M059J (cell line): ENCODE results near the gene CHMP1B. TPM values are rescaled to one million over a fixed set of nuclear protein-coding genes. Genes with fewer than 3 reads are reported as not detected.
"Not testable (repeated sequence)": the region's sequence is repeated elsewhere in the genome, so short reads cannot be mapped to it uniquely, and the experiment has no call there.

ENCODE experiments used
- DNase-seq: peaks from one replicate; pipeline ENCODE4 v3.0.0-alpha.2; 2012; ENCODE audit warnings: low read depth
- total RNA-seq: library from RNA; depleted of rRNA; stranded (reverse); fragments of >200 nt; shearing (Covaris generic); gene quantifications from 2 replicates; pipeline ENCODE4 v1.2.3, GENCODE V29; 2014

CHMP1B gene
- total RNA-seq, 1 experiment from 2014 or later = 50.2 TPM

DNA sequence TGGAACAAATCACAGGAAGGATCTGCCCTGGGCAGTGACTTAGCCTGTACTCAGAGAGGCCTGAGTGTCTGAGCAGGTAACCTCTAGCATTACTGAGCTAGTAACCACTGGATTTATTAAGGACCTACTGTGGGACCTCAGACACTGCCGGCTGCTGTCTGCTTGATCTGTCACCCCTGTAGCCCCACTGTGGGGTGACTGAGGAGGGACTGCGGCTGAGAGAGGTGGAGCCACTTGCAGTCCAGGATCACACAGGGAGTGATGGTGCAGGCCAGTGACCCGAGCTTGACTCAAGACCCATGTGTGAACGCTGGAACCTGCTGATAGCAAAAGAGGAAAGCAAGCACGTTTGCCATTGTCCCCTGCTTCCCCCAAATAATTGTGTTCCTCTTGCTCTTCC lies 15.6 kb downstream of the CHMP1B start:
- no peak for DNase-seq

DNA sequence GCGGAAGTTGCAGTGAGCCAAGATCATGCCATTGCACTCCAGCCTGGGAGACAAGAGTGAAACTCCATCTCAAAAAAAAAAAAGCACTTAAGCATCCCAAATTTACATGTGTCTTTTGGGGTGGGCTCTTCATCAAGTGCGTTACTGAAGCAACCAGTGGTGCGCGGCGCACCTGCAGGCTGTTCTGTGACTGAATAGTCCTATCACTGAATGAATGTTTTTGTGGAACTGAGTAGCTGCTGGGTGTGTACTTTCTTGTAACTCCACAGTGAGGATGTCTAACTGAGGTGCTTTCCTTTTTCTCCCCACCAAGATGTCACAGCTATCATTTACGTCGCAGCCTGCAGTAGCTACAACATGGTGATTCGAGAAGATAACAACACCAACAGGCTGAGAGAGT lies 17.0 kb downstream of the CHMP1B start:
- DNase-seq = no peak

DNA sequence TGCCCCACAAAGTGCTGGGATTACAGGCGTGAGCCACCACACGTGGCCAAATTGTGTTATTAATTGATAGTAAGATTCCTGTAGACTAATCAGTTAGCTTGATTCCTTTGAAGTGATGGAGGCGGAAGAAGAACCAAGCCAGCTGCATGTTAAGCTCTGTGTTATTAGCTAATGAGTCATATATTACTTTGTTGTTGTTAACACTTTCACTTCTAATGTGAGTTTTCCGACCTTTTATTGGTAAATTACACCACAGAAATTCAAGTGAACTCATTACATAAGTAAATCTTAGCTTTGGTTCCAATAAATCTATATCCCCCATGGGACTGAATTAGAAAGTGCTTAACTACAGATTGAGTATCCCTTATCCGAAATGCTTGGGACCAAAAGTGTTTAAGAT lies 20.3 kb downstream of the CHMP1B start:
- DNase-seq = no peak

DNA sequence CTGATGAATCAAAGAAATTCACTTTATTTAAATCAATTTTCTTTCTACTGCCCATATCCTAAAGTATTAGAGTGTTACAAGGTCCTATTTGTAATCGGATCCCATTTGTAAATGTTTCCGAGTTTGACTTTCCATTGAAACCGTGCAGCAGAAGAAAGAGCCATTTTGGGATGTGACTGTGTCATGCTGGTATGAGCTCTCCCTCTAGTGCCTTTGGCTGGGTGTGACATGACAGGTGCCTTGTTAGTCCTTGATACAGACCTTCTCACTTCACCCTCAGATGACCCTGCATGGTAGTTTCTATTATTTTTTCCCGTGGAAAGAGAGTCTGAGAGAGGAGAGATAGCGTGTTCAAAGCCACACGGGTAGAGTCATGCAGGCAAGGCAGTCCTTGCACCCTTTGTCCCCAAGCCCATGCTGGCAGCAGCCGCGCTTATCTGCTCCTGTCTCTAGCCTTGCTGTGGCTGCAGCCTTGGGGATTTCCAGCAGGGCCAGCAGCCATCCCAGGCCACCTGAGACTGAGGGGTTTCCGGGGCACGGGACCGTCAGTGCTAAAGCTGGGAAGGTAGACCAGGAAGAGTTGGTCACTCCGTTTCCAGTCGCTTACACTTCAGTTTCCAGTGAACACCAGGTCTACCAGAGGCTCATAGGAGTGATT lies 21.4 kb downstream of the CHMP1B start:
- peak; percentile 68 for DNase-seq

GRCh38 chr18:11873670-11874340 lies 22.6 kb downstream of the CHMP1B start:
- no peak for DNase-seq

DNA sequence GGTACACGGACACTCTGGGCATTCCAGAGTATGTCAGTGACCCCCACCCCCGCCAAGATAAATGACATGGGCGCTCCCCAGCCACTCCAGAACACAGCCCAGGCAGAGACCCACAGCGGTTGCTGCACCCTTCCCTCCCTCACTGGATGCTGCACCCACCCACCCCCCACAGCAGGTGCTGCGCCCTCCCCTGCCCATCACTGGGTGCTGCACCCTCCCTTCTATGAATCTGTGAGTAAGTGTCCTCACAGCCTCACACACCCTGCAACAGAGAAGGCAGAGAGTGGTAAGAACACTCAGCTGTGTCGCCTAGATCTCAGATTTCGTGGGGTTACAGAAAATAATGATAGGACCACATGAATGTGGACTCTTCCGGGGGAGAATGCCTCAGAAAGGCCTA lies 23.5 kb downstream of the CHMP1B start:
- DNase-seq = no peak

DNA sequence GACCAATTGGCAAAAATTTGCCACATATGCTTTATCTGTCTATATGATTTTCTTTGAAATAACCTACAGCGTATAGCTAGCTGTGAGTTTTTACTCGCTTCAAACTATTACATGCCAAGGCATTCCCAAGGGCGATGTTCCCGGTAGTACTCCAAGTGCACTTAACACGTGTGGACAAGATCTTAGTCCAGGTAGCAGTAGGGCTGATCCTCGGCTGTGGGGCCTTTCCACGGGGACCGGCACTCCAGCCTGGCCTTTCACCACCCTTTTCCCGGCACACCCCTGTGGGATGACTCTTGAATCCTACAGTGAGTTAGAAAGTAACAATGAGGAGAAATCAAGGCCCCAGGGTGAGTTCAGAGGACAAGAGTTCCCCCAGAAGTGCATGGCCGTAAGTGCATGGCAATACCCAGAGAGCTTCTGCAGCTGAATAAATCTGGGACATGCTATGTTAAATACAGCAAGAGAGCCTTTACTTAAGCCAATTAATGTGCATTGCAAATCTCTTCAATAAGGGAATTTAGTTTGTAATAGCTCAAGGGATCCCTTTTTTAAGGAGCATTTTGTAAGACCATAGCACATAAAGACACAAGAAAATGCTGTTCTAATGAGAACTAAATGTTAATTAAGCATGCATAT lies 26.4 kb downstream of the CHMP1B start:
- DNase-seq = no peak

- DNase-seq = no peak
Observed at GRCh38 chr18:11880586-11881304, 29.5 kb downstream of the CHMP1B start.

DNA sequence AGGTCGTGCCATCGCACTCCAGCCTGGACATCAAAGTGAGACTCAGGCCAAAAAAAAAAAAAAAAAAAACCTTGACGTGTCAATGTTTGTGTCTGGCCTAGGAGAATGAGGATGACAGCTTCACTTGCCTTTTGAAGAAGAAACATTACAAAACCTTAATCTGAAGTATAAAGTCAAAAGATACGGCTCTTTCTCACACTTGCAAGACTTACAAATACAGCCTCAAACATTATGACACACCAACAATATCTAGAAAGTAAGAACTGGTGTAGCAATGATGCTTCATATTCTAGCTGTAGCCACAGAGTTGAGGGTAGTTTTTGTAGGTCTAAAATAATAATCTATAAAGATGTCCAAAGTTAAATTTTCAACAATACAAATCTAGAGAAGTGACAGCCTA lies 31.4 kb downstream of the CHMP1B start:
- DNase-seq = no peak

DNA sequence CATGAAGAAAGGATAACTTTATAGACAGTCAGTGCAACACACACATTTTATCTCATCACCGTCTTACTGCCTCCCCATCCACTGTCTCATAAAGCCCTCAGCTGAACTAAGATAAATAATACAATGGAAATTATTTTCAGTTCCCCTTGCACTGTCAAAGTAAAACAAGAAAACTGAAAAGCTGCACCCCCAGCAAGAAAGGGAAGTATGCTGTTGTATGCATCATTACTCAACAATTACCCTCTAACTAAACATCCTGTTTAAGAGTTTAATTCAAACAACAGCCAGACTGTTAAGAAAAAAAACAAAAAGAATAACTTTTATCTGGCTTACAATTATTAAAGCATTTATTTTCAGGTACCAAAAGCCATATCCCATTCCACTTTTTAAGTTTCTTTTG lies 31.9 kb downstream of the CHMP1B start:
- DNase-seq = no peak

DNA sequence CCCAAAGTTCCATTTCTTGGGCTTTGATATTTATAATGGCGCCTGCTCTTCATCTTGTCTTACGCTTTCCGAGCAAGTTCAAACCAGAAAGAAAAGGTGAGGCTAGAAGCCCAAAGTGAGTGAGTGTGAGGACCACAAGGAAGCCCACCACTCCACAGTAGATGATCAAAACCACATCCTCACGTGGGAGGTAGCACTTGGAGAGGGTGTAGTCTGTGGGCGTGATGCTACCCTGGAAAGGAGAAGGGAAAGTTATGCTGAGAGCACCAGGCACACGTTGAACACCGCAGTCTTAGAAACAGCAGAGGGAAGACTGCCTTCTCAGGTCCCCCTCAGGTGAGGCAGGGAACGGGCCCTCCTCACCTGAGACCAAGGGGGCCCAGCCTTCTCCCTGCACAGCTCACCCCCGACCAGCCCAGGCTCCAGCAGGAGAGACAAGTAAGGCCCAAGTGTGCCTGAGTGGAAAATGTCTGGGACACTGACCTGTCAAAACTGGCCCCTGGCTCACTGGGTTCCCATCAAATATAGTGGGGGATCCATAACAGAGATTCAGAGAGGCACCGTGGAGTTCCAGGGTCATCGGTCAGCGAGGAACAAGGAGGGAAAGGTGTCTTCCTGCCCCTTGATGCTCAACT lies 33.3 kb downstream of the CHMP1B start:
- DNase-seq = no peak

GRCh38 chr18:11885278-11885947 lies 34.2 kb downstream of the CHMP1B start:
- no peak for DNase-seq

- no peak for DNase-seq
Observed at GRCh38 chr18:11886577-11887110, 35.4 kb downstream of the CHMP1B start.

- peak; percentile 62 for DNase-seq
Observed at GRCh38 chr18:11887328-11888128, 36.3 kb downstream of the CHMP1B start.

GRCh38 chr18:11888726-11889125 lies 37.5 kb downstream of the CHMP1B start:
- no peak for DNase-seq

GRCh38 chr18:11889284-11889683 lies 38.1 kb downstream of the CHMP1B start:
- no peak for DNase-seq

- no peak for DNase-seq
Observed at GRCh38 chr18:11891737-11892136, 40.5 kb downstream of the CHMP1B start.

GRCh38 chr18:11892438-11892837 lies 41.2 kb downstream of the CHMP1B start:
- not testable (repeated sequence) for DNase-seq

DNA sequence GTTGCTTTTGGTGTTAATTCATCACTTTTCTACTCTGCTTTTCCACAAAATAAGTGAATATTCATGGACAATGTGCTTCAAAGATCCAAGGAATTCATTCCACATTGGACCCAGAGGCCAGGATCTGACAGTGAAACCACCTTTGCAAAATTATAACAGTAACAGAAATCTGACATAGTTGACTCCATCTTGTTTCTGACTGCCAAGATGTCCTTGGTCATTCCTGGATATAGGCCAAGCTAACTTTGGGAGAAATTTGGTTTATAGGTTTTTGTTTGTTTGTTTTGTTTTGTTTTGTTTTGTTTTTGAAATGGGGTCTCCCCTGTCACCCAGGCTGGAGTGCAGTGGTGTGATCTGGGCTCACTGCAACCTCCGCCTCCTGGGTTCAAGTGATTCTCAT lies 46.6 kb downstream of the CHMP1B start:
- DNase-seq = no peak

DNA sequence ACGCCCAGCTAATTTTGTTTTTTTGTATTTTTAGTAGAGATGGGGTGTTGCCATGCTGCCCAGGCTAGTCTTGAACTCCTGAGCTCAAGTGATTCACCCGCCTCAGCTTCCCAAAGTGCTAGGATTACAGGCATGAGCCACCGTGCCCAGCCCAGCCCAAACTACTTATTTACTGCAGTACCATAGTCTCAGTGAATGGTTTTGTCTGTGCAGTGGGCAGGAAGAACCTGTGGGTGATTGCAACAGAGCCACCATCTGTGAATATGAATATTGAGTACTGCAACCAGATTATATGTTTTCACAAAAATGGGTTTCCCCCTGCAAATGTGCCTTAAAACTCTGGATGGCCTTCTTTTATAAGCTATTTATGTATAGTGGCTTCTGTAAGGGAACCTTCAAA lies 47.9 kb downstream of the CHMP1B start:
- no peak for DNase-seq
